ENCODE data around the gene VCX2.
"Not testable (repeated sequence)": the region's sequence is repeated elsewhere in the genome, so short reads cannot be mapped to it uniquely, and the experiment has no call there.

The VCX2 gene

DNA sequence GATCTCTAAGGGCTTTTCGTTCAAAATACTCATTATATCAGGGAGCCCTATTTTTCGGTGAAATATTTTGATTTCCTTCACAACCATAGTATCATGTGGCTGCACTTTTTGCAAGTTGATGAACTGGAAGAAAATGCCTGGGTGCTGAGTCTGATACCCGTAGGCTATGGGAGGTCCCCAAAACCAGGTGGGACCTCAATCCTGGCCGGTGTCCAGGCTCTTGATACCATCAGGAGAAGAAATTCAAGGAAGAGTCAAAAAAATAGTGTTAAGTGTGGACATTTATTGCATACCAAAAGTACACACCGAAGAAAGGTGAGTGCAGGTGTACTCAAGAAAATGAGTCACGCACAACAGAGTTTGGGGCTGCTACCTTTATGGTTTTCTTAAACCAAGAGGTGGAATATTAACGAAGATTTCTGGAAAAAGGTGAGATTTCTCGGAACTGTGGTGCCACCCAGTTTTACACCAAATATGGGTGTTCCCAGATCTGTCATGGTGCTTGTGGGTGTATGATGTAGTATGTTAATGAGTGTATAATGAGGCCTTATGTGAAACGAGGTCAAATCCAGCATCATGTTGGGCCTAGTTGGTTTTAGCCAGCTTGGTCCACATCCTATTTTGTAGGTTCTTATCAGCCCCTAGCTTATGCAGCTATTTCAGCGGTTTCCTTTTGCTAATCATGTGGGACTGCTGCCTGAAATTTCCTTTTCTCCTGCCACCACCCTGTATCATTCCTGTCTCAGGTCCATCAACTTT lies 29.9 kb downstream of the VCX2 start:
- H3K27me3 Mint-ChIP-seq, result no peaks in the 10 kb centered on the region
- no peaks in the 10 kb centered on the region for H3K4me1 Mint-ChIP-seq
- H3K27ac Mint-ChIP-seq, result no peak overlapping the region
- H3K36me3 Mint-ChIP-seq, result no peaks in the 10 kb centered on the region
- H3K4me3 Mint-ChIP-seq, result no peak overlapping the region
- no peaks in the 10 kb centered on the region for H3K9me3 Mint-ChIP-seq

GRCh38 chrX:8139716-8140115 lies 31.4 kb downstream of the VCX2 start:
- Mint-ChIP-seq H3K9me3 (peaks cover 1% of the 10 kb centered on the region), H3K27ac (no peak overlapping the region), H3K36me3 (no peaks in the 10 kb centered on the region), H3K27me3 (no peaks in the 10 kb centered on the region), H3K4me1 (no peaks in the 10 kb centered on the region), H3K4me3 (no peak overlapping the region)

- Mint-ChIP-seq H3K9me3 (peaks cover 12% of the 10 kb centered on the region), H3K4me3 (no peak overlapping the region), H3K4me1 (no peaks in the 10 kb centered on the region), H3K27ac (no peak overlapping the region), H3K27me3 (no peaks in the 10 kb centered on the region), H3K36me3 (peaks cover 1% of the 10 kb centered on the region)
These were observed 32.8 kb downstream of the VCX2 start for GRCh38 chrX:8138252-8138651.

GRCh38 chrX:8126648-8127047 lies 44.4 kb downstream of the VCX2 start:
- Mint-ChIP-seq H3K27me3 (no peaks in the 10 kb centered on the region), H3K4me3 (no peak overlapping the region), H3K4me1 (no peaks in the 10 kb centered on the region), H3K9me3 (no peaks in the 10 kb centered on the region), H3K36me3 (peaks cover 3% of the 10 kb centered on the region), H3K27ac (no peak overlapping the region)

DNA sequence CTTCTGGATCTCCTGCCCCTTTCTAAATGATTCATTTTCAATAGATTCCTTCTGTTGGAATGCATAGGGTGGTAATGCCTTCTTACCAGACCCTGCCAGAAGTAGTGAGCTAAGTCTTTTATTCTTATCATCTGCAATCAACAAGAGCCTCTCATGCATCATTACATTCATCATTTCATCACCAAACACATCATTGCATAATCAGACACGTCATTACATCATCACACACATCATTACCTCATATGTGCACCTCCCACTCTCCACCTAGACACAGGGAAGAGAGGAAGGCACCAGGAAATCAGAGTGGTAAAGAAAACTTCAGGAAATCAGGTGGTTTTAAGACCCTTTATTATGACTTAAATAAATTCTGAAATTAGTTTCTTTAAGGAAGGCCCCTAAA lies 45.0 kb downstream of the VCX2 start:
- Mint-ChIP-seq H3K9me3 (no peaks in the 10 kb centered on the region), H3K4me1 (no peaks in the 10 kb centered on the region), H3K27ac (no peak overlapping the region), H3K4me3 (no peak overlapping the region), H3K27me3 (no peaks in the 10 kb centered on the region), H3K36me3 (peaks cover 3% of the 10 kb centered on the region)

GRCh38 chrX:8125566-8125965 lies 45.5 kb downstream of the VCX2 start:
- Mint-ChIP-seq H3K27me3 (no peaks in the 10 kb centered on the region), H3K9me3 (no peaks in the 10 kb centered on the region), H3K4me3 (no peak overlapping the region), H3K4me1 (no peaks in the 10 kb centered on the region), H3K36me3 (peaks cover 3% of the 10 kb centered on the region), H3K27ac (no peak overlapping the region)

GRCh38 chrX:8122538-8122937 lies 48.5 kb downstream of the VCX2 start:
- no peaks in the 10 kb centered on the region for H3K4me1 Mint-ChIP-seq
- no peak overlapping the region for H3K4me3 Mint-ChIP-seq
- H3K27me3 Mint-ChIP-seq, result no peaks in the 10 kb centered on the region
- H3K27ac Mint-ChIP-seq, result no peak overlapping the region
- H3K9me3 Mint-ChIP-seq, result no peaks in the 10 kb centered on the region
- no peaks in the 10 kb centered on the region for H3K36me3 Mint-ChIP-seq

DNA sequence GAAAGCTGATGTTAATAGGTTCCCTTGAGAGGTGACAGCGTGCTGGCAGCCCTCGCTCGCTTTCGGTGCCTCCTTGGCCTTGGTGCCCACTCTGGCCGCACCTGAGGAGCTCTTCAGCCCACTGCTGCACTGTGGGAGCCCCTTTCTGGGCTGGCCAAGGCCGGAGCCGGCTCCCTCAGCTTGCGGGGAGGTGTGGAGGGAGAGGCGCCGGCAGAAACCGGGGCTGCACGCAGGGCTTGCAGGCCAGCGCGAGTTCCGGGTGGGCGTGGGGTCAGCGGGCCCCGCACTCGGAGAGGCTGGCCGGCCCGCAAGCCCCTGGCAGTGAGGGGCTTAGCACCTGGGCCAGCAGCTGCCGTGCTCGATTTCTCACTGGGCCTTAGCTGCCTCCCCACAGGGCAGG lies 49.7 kb downstream of the VCX2 start:
- not testable (repeated sequence) for H3K4me1 Mint-ChIP-seq, H3K27ac Mint-ChIP-seq, H3K9me3 Mint-ChIP-seq, H3K36me3 Mint-ChIP-seq, H3K27me3 Mint-ChIP-seq, H3K4me3 Mint-ChIP-seq
